ENCODE measurements around the gene COMT. TPM values are rescaled to one million over a fixed set of nuclear protein-coding genes. Genes with fewer than 3 reads are reported as not detected.

The COMT gene
- total and polyA plus RNA-seq, 9 of the 15 experiments (the other 6 are each of a cell fraction or from before 2014, with no cell fraction given), result 12.5 to 351 (median 155) TPM

- TF ChIP-seq REST (IDR thresholded peaks at IDR 0.05; ENCODE audit: borderline replicate concordance), result 0 out of 2 replicates have a peak, but pooled peaks have one; percentile 6
- TF ChIP-seq REST (CRISPR knock-in tag; IDR thresholded peaks at IDR 0.05; ENCODE audit: low read depth), result no peak
- no peak for TF ChIP-seq PRMT5 (CRISPR knock-in tag; IDR thresholded peaks at IDR 0.05)
- 0 out of 2 replicates have a peak, but pooled peaks have one; percentile 47 for TF ChIP-seq CREM (IDR thresholded peaks at IDR 0.05; ENCODE audit: low read depth)
- TF ChIP-seq HEY1 (CRISPR knock-in tag; IDR thresholded peaks at IDR 0.05; ENCODE audit: borderline replicate concordance), result no peak
- TF ChIP-seq KDM4B (IDR thresholded peaks at IDR 0.05; ENCODE audit: borderline replicate concordance in 2 of 2, low read depth in 1 of 2), result 0 out of 4 replicates have a peak, but pooled peaks of 1 of the 2 experiments have one; percentile 55
- no peak for TF ChIP-seq POLR2B (IDR thresholded peaks at IDR 0.05; ENCODE audit: low read depth, partially characterized antibody)
- peak; percentile 32; the same call in 1 of the 2 replicates for TF ChIP-seq ATF3 (IDR thresholded peaks at IDR 0.05)
- 0 out of 2 replicates have a peak, but pooled peaks have one; percentile 23 for TF ChIP-seq ATF3 (CRISPR knock-in tag; conservative IDR thresholded peaks at IDR 0.05)
- no peak for TF ChIP-seq NR0B1 (IDR thresholded peaks at IDR 0.05; ENCODE audit: partially characterized antibody)
- TF ChIP-seq ZNF764 (CRISPR knock-in tag; IDR thresholded peaks at IDR 0.05; ENCODE audit: low read depth), result 0 out of 2 replicates have a peak, but pooled peaks have one; percentile 5
- peak; percentile 56 for TF ChIP-seq CHD4 (IDR thresholded peaks at IDR 0.05; ENCODE audit: insufficient read depth, insufficient replicate concordance, low read depth, low read length, poor library complexity, severe bottlenecking)
These were observed 31.3 kb downstream of the COMT start (continued) for GRCh38 chr22:19972652-19973550.
